Smooth muscle cell of the brain vasculature (primary cell): ENCODE measurements around the gene PHF1.

Experiments used
- DNase-seq: peaks from one replicate; pipeline ENCODE4 v3.0.0-alpha.2; 2012; ENCODE audit warnings: low read depth, low spot score

Gene PHF1

GRCh38 chr6:33430991-33431879 is 20.4 kb downstream of the PHF1 start:
- DNase-seq = no peak

GRCh38 chr6:33431880-33432541 is 21.2 kb downstream of the PHF1 start:
- DNase-seq = no peak

- DNase-seq = no peak
Observed at GRCh38 chr6:33432546-33432945, 21.7 kb downstream of the PHF1 start.

- DNase-seq = no peak
Observed at GRCh38 chr6:33433001-33433543, 22.3 kb downstream of the PHF1 start.

- DNase-seq = no peak
Observed at GRCh38 chr6:33433544-33434191, 22.9 kb downstream of the PHF1 start.

GRCh38 chr6:33434961-33435360 is 24.1 kb downstream of the PHF1 start:
- no peak for DNase-seq

- DNase-seq = no peak
Observed at GRCh38 chr6:33437666-33438065, 26.9 kb downstream of the PHF1 start.

GRCh38 chr6:33438978-33439594 is 28.3 kb downstream of the PHF1 start:
- DNase-seq = no peak

GRCh38 chr6:33439956-33440648 is 29.3 kb downstream of the PHF1 start:
- no peak for DNase-seq

- DNase-seq = no peak
Observed at GRCh38 chr6:33440649-33441309, 30.0 kb downstream of the PHF1 start.

GRCh38 chr6:33441457-33441856 is 30.6 kb downstream of the PHF1 start:
- DNase-seq = no peak

GRCh38 chr6:33442283-33442682 is 31.5 kb downstream of the PHF1 start:
- DNase-seq = no peak

GRCh38 chr6:33443025-33443424 is 32.2 kb downstream of the PHF1 start:
- DNase-seq = no peak

GRCh38 chr6:33443619-33444504 is 33.0 kb downstream of the PHF1 start:
- no peak for DNase-seq

- DNase-seq = no peak
Observed at GRCh38 chr6:33445119-33445603, 34.3 kb downstream of the PHF1 start.

- DNase-seq = no peak
Observed at GRCh38 chr6:33446356-33446755, 35.5 kb downstream of the PHF1 start.

GRCh38 chr6:33450434-33450833 is 39.6 kb downstream of the PHF1 start:
- DNase-seq = no peak

- DNase-seq = no peak
Observed at GRCh38 chr6:33451606-33452005, 40.8 kb downstream of the PHF1 start.

- no peak for DNase-seq
Observed at GRCh38 chr6:33452496-33452895, 41.7 kb downstream of the PHF1 start.
